EH (cell line): ENCODE data around the gene PSMD14.
"Not testable (repeated sequence)": the region's sequence is repeated elsewhere in the genome, so short reads cannot be mapped to it uniquely, and the experiment has no call there.

Experiments used
- DNase-seq: peaks from one replicate; pipeline ENCODE4 v3.0.0-alpha.2; 2015; ENCODE audit warnings: low read depth

Gene PSMD14

GRCh38 chr2:161337247-161337646, 29.0 kb downstream of the PSMD14 start:
- DNase-seq: no peak

- not testable (repeated sequence) for DNase-seq
Measured at GRCh38 chr2:161339532-161339931, 31.3 kb downstream of the PSMD14 start.

- peak; percentile 14 for DNase-seq
Measured at GRCh38 chr2:161340930-161341413, 32.7 kb downstream of the PSMD14 start.

- no peak for DNase-seq
Measured at GRCh38 chr2:161343235-161343634, 35.0 kb downstream of the PSMD14 start.

GRCh38 chr2:161344692-161345091, 36.5 kb downstream of the PSMD14 start:
- no peak for DNase-seq

GRCh38 chr2:161351678-161352077, 43.5 kb downstream of the PSMD14 start:
- DNase-seq: no peak

- no peak for DNase-seq
Measured at GRCh38 chr2:161352719-161353118, 44.5 kb downstream of the PSMD14 start.

GRCh38 chr2:161353543-161353942, 45.3 kb downstream of the PSMD14 start:
- DNase-seq: no peak

GRCh38 chr2:161354106-161354505, 45.9 kb downstream of the PSMD14 start:
- DNase-seq: no peak

GRCh38 chr2:161355106-161355505, 46.9 kb downstream of the PSMD14 start:
- DNase-seq: no peak

- DNase-seq: no peak
Measured at GRCh38 chr2:161355983-161356382, 47.8 kb downstream of the PSMD14 start.

- no peak for DNase-seq
Measured at GRCh38 chr2:161357097-161357496, 48.9 kb downstream of the PSMD14 start.

GRCh38 chr2:161358838-161359237, 50.6 kb downstream of the PSMD14 start:
- no peak for DNase-seq

GRCh38 chr2:161360095-161360654, 52.0 kb downstream of the PSMD14 start:
- DNase-seq: not testable (repeated sequence)

- DNase-seq: no peak
Measured at GRCh38 chr2:161362568-161363166, 54.4 kb downstream of the PSMD14 start.

GRCh38 chr2:161367675-161368074, 59.5 kb downstream of the PSMD14 start:
- DNase-seq: no peak

GRCh38 chr2:161369311-161369710, 61.1 kb downstream of the PSMD14 start:
- no peak for DNase-seq

- no peak for DNase-seq
Measured at GRCh38 chr2:161370981-161371380, 62.8 kb downstream of the PSMD14 start.

- DNase-seq: no peak
Measured at GRCh38 chr2:161371869-161372268, 63.6 kb downstream of the PSMD14 start.

GRCh38 chr2:161373942-161374341, 65.7 kb downstream of the PSMD14 start:
- DNase-seq: peak; percentile 71

GRCh38 chr2:161374446-161374845, 66.2 kb downstream of the PSMD14 start:
- no peak for DNase-seq

GRCh38 chr2:161379740-161380139, 71.5 kb downstream of the PSMD14 start:
- no peak for DNase-seq

- no peak for DNase-seq
Measured at GRCh38 chr2:161381546-161381945, 73.3 kb downstream of the PSMD14 start.

- no peak for DNase-seq
Measured at GRCh38 chr2:161382747-161383146, 74.5 kb downstream of the PSMD14 start.
